GM19193 (cell line): ENCODE data around the gene KIF17.

Experiments
- POLR2A ChIP-seq: IDR thresholded peaks from 4 replicates; pipeline ENCODE4 v1.6.1; 2011; ENCODE audit not compliant: insufficient read depth, insufficient read length; ENCODE audit errors: extremely low read depth

Gene KIF17

DNA sequence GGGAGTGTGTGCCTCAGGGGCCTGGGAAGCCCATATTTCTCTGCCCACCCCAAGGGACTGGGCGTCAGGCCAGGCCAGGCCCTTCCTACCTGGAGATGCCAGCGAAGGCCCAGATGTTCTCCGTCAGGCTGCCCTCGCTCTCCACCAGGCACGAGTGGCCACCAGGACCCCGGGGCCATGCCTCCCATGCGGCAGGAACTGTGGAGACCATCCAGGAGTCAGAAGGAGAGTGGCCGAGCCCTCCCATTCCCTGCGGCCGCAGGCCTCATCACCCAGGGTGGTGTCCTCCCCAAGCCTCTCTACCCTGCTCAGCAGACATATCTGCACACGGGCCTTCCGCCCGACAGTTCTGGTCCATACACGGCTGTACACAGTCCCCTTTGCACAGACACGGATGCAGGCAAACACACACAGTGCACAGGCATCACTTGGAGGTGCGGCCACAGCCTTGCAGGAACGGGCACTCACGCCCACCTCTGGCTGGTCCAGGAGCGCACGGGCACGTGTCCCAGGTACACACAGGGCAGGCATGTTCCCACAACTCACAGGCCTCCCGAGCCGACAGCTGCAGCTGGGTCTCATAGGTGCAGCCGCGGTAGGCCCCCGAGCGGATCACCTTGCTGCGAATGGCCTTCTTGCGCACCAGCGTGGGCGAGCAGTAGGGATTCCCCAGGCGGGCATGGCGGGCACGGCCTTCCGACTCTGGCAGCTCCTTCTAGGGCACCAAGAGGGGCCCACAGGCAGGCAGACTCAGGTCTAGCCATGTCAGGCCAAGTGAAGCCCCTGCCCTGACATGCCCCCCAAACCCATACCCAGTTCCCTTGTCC, 5.9 kb upstream of the KIF17 start:
- TF ChIP-seq POLR2A = no peak

DNA sequence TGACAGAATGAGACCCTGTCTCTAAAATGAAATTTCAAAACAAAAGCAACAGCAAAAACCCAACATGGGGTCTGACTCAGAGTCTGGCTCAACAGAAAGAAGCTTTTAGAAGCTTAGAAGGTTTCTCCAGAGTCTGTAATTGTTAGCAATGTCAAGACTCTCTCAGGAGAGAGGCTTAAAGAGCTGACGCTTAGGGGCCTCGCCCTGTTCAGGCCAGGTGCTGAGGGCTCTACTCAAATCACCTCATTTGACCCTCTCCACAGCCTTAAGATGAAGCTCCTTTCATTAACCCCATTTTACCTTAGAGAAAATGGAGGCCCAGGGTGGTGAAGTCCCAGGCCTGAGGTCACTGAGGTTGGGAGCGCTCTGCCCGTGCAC, 5.3 kb upstream of the KIF17 start:
- TF ChIP-seq POLR2A = no peak

DNA sequence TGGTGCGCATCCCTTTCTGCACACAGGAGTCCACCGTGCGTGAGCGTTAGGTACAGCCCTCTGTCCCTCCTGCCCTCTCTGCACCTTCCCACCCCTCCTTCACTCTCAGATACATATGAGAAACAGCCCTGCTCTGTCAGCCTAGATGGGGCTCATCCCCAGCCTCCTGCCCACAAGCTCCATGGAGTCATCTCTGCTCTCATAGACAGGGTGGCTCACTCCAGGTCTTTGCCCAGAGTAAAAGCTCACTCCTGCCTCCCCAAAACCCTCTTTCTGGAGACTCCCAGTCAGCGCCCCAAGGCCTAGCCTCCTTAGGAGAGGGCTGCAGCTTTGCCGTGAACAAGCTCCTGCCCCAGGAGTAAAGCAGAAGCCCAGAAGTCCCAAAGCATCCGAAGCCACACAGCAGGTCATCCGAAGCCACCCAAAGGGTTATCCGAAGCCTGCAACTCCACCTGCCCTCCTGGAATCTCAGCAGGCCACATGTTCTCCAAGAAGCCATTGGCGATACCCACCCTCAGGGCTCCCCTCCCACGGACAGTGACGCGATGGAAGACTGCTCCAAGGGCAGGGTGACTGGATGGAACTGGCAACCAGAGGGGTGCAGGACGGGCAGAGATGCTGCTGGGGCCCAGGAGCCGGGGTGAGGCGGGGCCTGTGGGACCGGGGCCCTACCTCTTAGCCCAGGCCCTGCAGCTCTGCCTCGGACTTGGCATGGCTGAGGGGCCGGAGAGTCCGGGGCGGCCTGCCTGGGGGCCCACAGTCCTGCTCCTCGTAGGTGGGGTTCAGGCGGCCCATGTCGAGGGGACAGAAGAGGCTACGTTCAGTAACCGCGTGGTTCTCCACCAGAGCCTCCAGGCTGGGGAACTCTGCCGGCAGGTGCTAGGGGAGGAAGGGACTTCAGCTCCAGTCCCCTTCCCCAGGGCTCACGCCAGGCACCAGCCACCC, 3.6 kb upstream of the KIF17 start:
- no peak for TF ChIP-seq POLR2A

DNA sequence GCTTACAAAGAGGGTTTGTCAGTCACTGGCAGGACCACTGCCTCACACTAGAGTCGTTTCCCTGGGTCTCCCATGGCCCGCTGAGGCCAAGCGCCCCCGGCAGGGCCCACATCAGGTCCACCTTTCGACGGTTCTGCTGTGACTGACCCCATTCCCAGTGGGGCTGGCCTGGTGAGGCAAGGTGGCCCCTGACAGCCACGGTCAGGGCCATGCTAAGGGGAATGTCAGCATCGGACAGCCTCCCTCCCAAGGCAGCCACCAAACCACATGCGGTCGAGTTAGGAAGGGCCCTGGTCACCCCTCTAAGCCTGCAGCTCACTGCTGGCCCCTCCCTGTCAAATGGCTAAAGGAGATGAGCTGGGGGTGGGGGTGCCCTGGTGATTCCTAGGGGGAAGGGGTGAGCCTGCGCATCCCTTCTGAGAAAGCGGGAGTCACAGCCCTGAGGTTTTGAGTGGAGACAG, 2.9 kb upstream of the KIF17 start:
- no peak for TF ChIP-seq POLR2A

DNA sequence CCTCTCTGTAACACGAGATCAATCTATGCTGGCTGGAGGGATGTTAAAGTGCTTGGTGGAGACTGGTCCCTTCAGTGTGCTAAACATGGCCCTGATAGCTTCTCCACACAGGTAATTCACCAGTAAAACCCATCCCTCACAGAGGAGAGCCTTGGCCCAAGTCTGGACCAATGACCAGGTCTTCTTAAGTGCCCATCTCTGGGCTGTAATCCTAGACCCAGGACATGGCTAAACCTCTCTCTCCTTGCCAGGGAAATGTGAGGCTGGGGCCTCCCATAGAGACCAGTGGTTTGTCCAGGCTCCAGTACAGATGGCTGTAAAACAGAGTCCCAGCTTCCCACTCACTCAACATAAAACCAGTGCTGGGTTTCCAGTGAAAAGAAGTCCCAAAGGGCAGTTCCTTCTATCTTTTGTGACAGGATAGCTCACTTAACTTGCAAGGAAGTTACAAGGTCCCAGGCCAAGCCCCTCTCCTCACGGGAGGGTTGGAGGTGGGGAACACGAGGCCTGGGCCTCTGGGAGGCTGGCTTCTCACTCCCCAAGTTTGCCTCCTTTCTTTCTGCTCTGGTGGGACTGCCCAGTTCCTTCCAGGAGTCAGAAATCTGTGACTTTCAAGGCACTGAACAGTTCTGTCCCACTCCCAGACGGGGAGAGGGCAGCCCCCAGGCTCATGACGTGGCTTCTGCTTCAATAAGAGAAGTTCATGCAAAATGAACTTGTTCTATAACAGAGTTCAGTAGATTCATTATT, 2.2 kb upstream of the KIF17 start:
- TF ChIP-seq POLR2A = no peak

DNA sequence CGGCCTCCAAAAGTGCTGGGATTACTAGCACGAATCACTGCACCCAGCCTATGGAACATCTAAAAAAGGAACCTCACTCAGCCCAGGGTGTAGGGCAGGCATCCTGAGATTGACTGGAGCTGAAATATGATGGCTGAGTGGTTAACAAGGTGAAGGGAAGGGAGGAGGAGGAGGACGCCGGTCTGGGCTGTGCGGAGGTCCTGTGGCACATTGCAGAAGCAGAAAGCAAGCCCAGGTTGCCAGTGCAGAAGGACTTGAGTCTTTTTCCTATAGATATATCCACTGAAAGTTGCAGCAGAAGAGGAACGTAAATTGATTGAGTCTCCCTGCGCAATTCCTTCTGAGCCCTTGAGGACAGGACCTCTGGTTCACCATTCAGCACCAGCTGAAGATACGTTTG, 1.5 kb upstream of the KIF17 start:
- TF ChIP-seq POLR2A = no peak

DNA sequence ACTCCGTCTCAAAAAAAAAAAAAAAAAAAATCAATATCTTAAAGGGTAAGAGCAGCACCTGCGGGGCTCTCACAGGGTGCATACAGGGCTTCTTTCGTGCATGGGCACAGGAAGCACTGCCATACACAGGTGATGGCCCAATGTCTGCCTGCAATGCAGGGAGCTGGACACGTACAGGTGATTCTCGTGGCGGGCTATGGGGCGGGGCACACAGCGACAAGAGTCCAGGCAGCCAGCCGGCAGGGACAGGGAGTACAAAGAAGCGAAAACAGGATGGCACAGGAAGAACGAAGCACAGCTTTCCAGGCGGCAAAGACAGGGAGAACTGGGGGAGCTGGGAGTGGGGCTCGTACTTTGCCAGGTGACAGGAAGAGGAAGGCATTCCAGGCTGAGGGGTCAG, 1.6 kb downstream of the KIF17 start:
- no peak for TF ChIP-seq POLR2A

DNA sequence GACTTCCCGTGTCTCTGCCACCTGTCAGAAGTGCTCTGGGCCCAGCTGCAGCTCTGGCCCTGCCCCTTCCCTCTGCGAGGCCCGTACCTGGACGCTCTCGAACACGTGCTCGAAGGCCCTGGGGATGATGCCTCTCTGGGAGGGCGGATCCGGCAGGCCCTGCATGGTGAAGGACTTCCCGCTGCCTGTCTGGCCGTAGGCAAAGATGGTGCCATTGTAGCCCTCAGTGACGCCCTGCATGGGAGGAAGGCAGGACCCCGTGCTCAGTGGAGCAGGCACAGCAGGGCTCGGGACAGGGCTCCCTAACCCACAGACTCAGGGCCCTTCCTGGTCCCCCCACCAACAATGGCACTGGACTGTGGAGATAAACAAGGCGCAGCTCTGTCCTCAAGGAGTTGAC, 2.4 kb downstream of the KIF17 start:
- TF ChIP-seq POLR2A = no peak

DNA sequence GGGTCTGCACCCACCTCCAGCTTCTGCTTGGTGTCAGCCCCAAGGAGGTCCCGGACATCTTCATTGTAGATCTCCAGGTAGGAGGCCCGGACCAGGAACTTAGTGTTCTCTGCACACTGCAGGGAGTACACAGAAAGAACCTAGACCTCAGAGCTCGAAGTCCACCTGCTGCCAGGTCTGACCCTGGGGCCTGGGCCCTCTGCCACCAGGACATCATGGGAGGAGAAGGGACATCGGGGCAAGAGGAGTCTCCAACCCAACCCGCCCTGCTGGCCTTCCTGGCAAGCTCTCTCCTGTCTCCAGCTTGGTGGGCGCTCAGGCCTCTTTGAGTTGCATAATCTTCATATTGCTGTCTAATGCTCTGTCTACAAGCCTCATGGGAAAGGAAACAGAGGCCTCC, 4.4 kb downstream of the KIF17 start:
- TF ChIP-seq POLR2A = no peak

DNA sequence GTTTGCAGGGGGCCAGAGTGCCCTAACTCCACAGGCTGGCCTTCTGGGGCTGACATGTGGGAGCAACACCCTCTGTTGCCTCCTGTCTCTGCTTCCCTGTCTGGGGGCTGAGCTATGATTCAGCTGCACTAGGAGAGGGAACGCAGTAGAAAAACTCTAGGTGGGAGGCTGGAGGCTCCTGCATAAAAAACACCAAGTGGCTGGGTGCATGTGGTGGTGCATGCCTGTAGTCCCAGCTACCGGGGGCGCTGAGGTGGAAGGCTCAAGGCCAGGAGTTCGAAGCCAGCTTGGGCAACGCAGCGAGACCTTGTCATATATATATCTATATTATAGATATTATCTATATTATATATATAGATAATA, 5.6 kb downstream of the KIF17 start:
- no peak for TF ChIP-seq POLR2A

DNA sequence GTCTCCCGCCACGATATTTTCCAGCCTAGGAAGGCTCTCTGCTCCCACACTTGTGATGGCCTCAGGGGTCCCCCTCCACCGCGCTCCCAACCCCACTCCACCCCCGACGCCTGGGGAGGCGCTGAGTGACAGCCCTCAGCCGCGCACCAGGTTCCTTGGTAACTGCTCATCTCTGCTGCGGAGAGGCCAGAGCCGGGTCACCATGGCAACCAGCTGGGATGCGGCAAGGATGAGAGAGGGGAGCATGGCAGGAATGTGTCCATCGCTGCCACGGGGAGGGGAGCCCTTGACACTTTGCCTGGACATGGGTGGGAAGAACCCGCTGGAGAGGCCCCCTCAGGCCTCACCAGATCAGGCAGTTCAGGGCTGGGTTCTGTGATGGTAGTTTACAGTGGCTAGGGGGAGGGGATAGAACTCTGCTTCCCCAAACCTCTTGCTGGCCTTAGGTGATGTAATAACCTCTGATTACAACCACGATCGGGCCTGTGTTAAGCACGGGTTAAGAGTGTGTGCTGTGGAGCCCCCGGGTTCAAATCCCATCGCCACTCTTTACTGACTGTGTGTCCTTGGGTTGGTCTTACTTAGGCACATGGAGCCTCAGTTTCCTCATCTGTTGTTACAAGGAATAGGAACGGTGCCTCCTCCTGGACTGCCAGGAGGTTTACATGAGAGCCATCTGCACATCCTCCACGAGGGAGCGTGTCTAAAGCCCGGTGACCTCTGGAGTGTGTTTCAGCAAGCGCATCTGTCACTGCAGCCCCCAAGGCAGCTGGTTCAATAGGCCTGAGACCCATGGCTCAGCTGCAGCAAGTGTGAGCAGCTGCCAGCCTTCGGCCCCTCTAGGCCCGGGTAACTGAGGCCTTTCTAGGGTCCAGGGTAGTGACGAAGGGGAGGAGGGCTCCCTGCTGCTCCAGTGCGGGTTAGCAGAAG, 6.3 kb downstream of the KIF17 start:
- no peak for TF ChIP-seq POLR2A

DNA sequence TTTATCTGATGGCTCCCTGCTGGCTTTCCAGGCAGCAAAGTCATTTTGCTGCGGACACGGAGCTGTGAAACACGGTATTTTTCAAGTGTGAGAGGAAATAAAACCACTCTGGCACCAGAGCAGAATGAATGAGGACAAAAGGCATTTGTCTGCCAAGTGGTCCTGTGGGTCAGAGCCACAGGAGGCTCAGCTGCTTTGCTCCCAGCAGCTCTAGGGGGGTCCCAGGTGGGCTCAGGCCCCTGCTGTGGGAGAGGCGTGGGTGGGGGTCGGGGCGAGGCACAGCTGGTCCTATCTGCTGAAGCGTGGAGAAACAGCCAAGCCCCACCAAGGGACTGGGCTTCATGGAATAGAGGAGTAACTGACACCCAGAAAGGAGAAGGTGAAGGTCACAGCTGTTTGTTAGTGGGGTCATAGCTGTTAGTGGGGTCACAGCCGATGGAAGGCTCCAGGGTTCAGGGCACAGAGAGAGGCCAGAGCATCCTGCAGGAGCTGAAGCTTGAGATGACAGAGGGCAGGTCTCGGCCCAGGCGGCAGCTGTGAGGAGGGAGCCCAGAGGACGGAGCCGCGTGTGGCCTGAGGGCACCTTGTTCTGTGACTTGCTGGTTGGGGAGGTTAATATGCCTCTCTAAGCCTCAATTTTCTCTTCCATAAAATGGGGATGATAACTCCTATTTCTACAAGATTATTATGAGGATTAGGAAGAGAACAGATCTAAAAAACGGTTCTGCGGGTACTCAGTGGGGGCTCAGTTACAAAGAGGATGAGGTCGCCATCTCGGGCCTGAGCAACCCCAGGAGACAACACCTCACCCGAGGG, 7.1 kb downstream of the KIF17 start:
- TF ChIP-seq POLR2A = no peak

DNA sequence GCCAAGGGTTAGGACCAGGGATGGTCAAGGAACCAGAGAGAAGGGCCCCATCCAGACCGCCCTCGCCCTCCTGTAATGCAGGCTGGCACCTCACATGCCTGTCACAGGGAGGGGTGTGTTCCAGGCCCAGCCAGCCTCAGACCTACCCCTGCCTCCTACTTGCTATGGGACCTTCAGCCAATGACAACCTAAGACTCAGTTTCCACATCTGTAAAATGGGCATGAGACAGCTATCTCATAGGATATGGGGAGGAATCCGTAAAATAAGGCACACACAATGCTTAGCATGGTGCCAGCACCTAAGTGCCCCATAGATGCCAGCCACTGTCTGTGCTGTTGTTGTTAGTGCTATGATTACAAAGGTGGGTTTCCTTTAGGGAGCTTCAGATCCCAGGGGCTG, 7.9 kb downstream of the KIF17 start:
- no peak for TF ChIP-seq POLR2A
